ENCODE measurements around the gene PBX3.
A peak's percentile ranks its signal among the peaks of the same experiment; 100 is the strongest.

Gene PBX3

DNA sequence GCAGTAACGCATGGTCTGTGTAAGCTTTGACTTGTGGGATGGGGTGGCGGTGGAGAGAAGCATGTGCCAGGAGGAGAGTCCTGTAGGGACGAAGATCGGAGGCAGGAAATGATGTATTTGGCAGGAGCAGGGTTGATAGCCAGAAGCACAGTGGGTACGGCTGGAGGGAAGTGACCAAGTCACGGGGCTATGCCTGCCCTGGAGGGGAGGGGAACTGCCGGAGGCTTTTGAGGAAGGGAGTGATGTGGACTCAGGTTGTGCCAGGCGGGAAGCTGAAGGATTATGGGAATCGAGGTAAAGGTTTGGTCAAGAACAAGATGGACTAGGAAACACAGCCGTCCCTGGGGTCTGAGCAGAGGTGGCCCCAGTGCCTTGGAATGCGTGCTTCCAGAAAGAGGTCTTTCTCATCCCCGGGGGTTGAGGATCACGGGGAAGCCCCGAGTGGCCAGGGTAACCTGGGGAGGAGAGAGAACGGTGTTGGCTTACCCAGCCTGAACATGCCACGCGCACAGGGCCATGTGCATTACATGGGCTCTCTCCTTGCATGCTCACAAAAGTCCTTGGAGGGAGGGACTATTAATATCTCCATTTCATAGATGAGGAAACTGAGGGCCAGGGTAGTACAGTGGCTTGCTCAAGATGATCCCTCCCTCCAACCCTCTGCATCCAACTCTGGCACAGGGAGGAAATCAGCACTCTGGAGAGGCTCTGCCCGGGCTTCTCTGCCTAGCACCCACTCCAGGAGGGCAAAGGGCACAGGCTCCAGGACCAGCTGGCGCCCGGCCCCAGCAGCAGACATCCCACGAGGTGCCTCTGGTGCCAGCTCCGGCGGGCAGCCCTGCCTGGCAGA is 253.8 kb downstream of the PBX3 start:
- no peak for DNase-seq

GRCh38 chr9:126001581-126002225 is 254.5 kb downstream of the PBX3 start:
- no peak for DNase-seq

DNA sequence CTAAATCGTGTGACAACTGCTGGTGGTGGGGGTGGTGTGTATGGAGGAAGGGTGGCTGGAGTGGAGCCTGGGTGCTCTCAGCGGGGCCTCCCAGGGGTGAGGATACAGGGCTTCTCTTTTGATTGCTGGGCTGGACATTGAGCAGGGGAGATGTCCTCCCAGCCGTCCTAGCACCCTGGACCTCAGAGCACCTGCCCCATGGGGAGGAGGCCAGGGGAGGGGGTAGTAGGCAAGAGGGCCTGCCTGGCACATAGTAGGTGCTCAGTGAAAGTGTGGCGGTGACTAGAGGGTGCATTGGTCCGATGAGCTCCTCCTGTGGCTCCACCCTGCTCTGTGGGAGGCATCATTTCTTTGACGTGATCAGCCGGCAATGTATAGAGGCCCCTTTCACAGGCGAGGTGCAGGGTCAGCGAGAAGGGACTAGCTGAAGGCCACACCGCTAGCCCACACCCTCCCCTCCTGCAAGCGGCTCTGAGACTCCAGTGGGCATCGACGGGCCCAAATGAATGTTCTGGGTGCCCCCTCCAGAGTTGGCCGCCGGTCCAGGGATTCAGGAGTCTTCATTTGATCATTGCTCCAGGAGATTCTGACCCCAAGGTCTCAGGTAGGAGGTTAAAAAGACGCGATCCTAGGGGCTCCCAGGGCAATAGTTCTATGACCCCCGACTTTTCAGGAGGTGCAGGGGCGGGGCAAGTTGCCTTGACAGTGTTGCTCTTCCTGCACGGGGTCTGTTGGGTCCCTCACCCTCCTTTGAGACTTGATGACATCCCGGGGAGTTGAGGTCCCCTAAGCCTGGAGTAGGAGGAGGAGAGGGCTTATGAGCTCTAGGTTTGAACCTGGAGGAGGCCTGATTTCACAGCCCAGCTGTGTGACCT is 255.5 kb downstream of the PBX3 start:
- DNase-seq: no peak

GRCh38 chr9:126009047-126009446 is 261.9 kb downstream of the PBX3 start:
- peak; percentile 17 for DNase-seq

GRCh38 chr9:126014726-126015125 is 267.6 kb downstream of the PBX3 start:
- no peak for DNase-seq

DNA sequence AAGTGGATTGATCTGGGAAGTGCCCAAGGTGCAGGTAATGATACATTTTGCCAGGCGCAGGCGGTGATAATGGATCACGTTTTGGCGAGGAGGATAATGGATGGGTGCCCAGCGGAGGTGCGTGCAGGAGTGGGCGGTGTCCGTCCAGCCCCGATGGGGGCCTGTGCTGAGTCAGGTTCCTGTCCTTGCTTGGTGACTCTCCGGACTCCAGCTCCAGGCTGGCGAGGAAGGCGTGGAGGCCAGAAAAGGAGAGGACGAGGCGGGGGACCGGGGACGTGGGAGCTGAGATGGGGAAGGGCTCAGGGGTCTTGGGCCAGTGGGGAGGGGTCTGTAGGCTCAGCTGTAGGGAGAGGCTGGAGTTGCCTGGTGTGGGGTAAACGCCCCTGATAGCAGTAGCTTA is 268.3 kb downstream of the PBX3 start:
- no peak for DNase-seq

DNA sequence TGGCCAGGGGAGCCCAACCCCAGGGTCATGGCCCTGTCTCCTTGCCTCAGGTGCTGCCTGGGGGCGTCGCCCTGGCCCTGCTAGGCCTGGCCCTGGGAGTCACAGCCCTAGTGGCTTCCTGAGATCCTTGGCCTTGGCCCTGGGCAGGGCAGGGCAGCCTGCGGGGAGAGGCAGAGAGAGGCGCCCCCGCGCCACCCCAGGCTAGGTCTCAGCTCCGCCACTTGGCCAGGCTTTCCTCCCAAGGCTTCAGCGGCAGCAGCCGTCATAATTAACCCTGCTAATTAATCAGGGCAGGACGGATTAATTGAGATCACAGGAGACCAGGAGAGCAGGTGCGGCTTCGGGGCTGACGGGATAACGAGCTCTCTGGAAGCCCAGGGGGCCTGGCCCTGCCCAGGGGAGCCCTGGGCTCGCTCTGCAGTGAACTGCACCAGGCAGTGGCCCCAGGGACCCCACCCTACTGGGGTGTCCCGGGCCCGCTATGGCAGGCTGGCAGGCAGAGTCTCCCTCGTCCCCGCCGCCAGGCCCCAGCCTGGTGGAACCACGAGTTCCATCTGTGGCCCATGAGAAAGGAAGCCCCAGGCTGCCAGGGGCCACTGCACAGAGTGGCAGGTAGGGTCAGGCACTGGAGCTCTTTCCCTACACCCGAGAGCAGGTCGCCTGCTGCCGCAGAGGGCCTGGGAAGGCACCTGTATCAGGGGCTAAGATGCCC is 269.6 kb downstream of the PBX3 start:
- peak; percentile 37 for DNase-seq
